Renal pelvis (tissue), 12 donors: ENCODE measurements around the gene EPB41L2. TPM values are rescaled to one million over a fixed set of nuclear protein-coding genes. Genes with fewer than 3 reads are reported as not detected.
"Not testable (repeated sequence)": the region's sequence is repeated elsewhere in the genome, so short reads cannot be mapped to it uniquely, and the experiment has no call there.

Experiments used
- DNase-seq: peaks from one replicate; pipeline ENCODE4 v3.0.0-alpha.2; 2013
- long read RNA-seq, 16 experiments: transcript quantifications; one replicate each; lab custom pipeline, GENCODE V29; 2026
- polyA plus RNA-seq, 3 donors: library from polyadenylated mRNA; unstranded; fragments of 120-200 nt; gene quantifications; one replicate each; pipeline ENCODE4 v1.2.1, GENCODE V29; 2013; ENCODE audit not compliant: insufficient read length in 3 of 3

Gene EPB41L2
- 100 to 1,000 TPM; 130 to 154 (median 144) TPM for polyA plus RNA-seq
- long read RNA-seq, donor 1, full-length matches to known transcripts = 6 of 17 reads
- long read RNA-seq, donor 1, partial matches to known transcripts = 11 of 17 reads
- long read RNA-seq, donor 1, other reads (novel, unspliced or antisense) = 0 of 17 reads
- long read RNA-seq, donor 2, full-length matches to known transcripts = 8 of 56 reads
- long read RNA-seq, donor 2, partial matches to known transcripts = 43 of 56 reads
- long read RNA-seq, donor 2, other reads (novel, unspliced or antisense) = 5 of 56 reads
- long read RNA-seq, donor 3, full-length matches to known transcripts = 8 of 28 reads
- long read RNA-seq, donor 3, partial matches to known transcripts = 20 of 28 reads
- long read RNA-seq, donor 3, other reads (novel, unspliced or antisense) = 0 of 28 reads
- long read RNA-seq, donor 4, full-length matches to known transcripts = 7 of 22 reads
- long read RNA-seq, donor 4, partial matches to known transcripts = 15 of 22 reads
- long read RNA-seq, donor 4, other reads (novel, unspliced or antisense) = 0 of 22 reads
- long read RNA-seq, donor 5, transcript EPB41L2-213 (2 exons, 424 nt) = major isoform, 5 of 11 reads
- long read RNA-seq, donor 5, partial matches to known transcripts = 5 of 11 reads
- long read RNA-seq, donor 5, other reads (novel, unspliced or antisense) = 0 of 11 reads
- long read RNA-seq, donor 6, full-length matches to known transcripts = 5 of 18 reads
- long read RNA-seq, donor 6, partial matches to known transcripts = 13 of 18 reads
- long read RNA-seq, donor 6, other reads (novel, unspliced or antisense) = 0 of 18 reads
- long read RNA-seq, donor 7, full-length matches to known transcripts = 12 of 146 reads
- long read RNA-seq, donor 7, partial matches to known transcripts = 134 of 146 reads
- long read RNA-seq, donor 7, other reads (novel, unspliced or antisense) = 0 of 146 reads
- long read RNA-seq, donor 8, full-length matches to known transcripts = 21 of 67 reads
- long read RNA-seq, donor 8, partial matches to known transcripts = 46 of 67 reads
- long read RNA-seq, donor 8, other reads (novel, unspliced or antisense) = 0 of 67 reads
- long read RNA-seq, donor 9, full-length matches to known transcripts = 15 of 54 reads
- long read RNA-seq, donor 9, partial matches to known transcripts = 39 of 54 reads
- long read RNA-seq, donor 9, other reads (novel, unspliced or antisense) = 0 of 54 reads
- long read RNA-seq, donor 10, full-length matches to known transcripts = 11 of 17 reads
- long read RNA-seq, donor 10, partial matches to known transcripts = 6 of 17 reads
- long read RNA-seq, donor 10, other reads (novel, unspliced or antisense) = 0 of 17 reads
- long read RNA-seq, donor 11, full-length matches to known transcripts = 8 of 26 reads
- long read RNA-seq, donor 11, partial matches to known transcripts = 18 of 26 reads
- long read RNA-seq, donor 11, other reads (novel, unspliced or antisense) = 0 of 26 reads
- long read RNA-seq, donor 12, full-length matches to known transcripts = 12 of 38 reads
- long read RNA-seq, donor 12, partial matches to known transcripts = 26 of 38 reads
- long read RNA-seq, donor 12, other reads (novel, unspliced or antisense) = 0 of 38 reads
- long read RNA-seq, donor 13, transcript EPB41L2-213 (2 exons, 424 nt) = major isoform, 8 of 33 reads
- long read RNA-seq, donor 13, partial matches to known transcripts = 18 of 33 reads
- long read RNA-seq, donor 13, other reads (novel, unspliced or antisense) = 0 of 33 reads
- long read RNA-seq, donor 14, full-length matches to known transcripts = 26 of 75 reads
- long read RNA-seq, donor 14, partial matches to known transcripts = 49 of 75 reads
- long read RNA-seq, donor 14, other reads (novel, unspliced or antisense) = 0 of 75 reads
- long read RNA-seq, donor 15, full-length matches to known transcripts = 12 of 32 reads
- long read RNA-seq, donor 15, partial matches to known transcripts = 20 of 32 reads
- long read RNA-seq, donor 15, other reads (novel, unspliced or antisense) = 0 of 32 reads
- long read RNA-seq, donor 16, full-length matches to known transcripts = 11 of 20 reads
- long read RNA-seq, donor 16, partial matches to known transcripts = 9 of 20 reads
- long read RNA-seq, donor 16, other reads (novel, unspliced or antisense) = 0 of 20 reads

DNA sequence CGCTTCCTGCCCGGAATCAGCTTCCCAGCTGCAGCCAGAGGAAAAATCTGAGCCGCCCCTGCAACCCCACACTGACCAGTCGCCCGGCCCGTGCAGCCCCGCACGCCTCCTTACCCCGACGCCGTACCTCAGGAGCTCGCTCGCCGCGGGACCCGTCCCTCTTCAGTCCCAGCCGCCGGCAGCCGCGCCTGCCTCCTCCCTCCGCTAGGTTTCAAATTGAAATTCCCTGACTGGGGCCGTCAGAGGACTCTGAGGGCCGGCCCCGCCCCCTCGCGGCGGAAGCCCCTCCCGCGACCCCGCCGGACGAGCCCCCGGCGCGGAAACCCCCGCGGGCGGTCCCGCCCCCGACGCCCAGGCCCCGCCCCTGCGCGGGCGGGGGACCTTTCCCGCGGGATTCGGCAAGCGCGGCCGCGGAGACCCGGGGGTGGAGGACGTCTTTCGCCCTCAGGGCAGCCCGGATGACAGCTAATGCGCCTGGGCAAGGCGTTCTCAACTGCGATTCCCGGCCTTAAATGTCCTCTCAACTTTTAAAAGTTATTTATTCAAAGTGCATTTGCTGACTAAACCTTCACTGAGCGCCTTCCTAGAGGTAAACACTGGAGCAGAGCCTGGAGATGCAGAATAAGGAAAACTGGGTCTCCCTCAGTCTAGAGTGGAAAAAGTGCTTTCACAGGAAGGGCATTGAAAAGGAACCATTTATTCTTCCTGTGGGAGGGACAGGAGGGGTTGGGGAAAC is at the start of gene EPB41L2:
Gene EPB41L2 (minus strand): TSS at position 218 of the 736 bp plus-strand sequence. CDS start 106,760 bp downstream, outside the sequence.
- peak; percentile 90 for DNase-seq

DNA sequence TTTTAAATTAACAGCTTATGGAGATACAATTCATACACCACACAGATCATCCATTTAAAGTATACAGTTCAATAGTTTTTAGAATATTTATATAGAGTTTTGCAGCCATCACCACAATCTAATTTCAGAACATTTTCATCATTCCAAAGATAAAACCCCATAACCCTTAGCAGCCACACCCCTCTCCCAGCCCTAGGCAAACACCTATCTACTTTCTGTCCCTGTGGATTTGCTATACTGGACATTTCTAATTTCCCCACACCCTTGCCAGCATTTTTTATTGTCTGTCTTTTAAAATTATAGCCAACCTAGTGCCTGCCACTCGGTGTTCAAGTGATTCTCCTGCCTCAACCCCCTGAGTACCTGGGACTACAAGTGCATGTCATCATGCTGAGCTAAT is 49.2 kb upstream of the EPB41L2 start:
- no peak for DNase-seq

- DNase-seq = no peak
Observed at GRCh38 chr6:131107151-131107550, 44.1 kb upstream of the EPB41L2 start.

GRCh38 chr6:131103901-131104300 is 40.9 kb upstream of the EPB41L2 start:
- DNase-seq = no peak

DNA sequence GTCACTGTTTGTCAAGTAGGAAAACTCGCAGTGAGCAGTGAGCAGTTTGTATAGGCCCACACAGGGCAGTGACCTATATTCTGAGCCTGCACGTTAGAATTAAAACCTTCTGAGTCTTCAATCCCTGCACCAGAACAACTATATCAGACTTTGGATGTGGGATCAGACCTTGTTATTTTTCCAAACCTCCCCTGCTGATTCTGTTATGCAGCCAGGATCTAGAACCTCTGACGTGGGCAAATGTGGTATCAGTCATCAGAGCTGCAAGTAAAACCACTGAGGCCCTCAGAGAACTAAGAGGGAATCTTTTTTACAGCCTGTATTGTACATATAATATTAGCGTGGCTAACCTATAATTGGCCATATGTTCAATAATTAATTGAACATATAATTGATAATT is 40.3 kb upstream of the EPB41L2 start:
- no peak for DNase-seq

DNA sequence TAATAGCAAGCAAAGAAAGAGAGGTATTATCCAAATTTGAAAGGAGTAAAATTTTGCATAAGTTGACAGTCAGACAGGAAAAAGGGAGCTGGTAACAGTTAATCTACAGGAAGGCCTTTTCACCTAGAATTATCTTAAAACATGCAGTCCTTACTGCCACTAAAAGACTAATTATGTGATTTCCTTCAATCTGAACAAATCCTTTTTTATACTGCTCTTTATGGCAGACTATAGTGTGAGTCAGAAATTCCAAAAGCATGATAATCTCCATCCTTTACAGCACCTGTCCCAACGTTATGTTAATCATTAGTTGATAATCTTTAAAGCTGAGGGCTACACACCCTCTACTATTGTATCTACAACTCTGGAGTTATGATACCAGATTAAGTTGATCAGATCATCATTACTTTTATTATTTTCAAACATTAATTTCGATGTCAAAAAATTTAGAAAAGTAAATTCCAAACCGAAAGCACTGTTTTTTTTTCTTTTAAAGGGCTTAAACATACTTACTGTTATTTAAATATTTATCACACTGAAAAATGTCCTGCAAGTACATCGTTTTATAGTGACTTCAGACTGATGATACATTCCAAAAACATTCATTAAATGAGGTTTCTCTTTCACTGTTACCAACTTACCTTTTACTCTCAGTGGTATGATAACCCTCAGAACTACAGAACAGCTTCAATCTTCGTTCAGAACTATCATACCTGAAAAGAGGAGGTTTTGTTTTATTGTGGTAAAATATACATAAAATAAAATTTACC is 39.1 kb upstream of the EPB41L2 start:
- no peak for DNase-seq

DNA sequence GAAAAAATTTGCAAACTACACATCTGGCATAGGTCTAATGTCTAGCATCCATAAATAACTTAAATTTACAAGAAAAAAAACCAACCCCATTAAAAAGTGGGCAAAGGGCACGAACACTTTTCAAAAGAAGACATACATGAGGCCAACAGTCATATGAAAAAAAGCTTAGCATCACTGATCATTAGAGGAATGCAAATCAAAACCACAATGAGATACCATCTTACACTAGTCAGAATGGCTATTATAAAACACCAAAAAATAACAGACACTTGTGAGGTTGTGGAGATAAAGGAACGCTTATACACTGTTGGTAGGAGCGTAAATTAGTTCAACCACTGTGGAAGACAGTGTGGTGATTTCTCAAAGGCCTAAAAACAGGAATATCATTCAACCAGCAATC is 33.7 kb upstream of the EPB41L2 start:
- no peak for DNase-seq

GRCh38 chr6:131093334-131093733 is 30.3 kb upstream of the EPB41L2 start:
- no peak for DNase-seq

- DNase-seq = not testable (repeated sequence)
Observed at GRCh38 chr6:131091944-131092343, 28.9 kb upstream of the EPB41L2 start.

GRCh38 chr6:131090339-131090738 is 27.3 kb upstream of the EPB41L2 start:
- DNase-seq = not testable (repeated sequence)

- DNase-seq = no peak
Observed at GRCh38 chr6:131084982-131085381, 21.9 kb upstream of the EPB41L2 start.

DNA sequence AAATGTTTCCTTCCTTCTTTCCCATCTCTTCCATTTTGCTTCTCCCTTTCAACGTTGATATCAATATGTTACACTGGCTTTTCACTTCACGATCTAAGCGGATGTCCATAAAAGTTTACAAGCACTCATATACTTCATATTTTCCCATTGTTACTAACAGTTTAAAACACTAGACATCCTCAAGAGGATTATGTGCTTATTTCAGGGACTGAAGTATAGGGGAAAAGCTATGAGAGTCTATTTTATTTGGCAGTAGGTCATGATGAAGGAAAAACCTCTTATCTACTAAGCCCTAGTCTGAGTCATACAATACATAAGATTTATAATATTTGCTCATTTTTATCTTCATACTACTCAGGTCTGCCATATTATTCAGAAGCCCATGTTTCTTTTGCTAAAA is 20.6 kb upstream of the EPB41L2 start:
- DNase-seq = no peak

- DNase-seq = no peak
Observed at GRCh38 chr6:131082335-131082734, 19.3 kb upstream of the EPB41L2 start.

GRCh38 chr6:131080084-131080483 is 17.0 kb upstream of the EPB41L2 start:
- no peak for DNase-seq

DNA sequence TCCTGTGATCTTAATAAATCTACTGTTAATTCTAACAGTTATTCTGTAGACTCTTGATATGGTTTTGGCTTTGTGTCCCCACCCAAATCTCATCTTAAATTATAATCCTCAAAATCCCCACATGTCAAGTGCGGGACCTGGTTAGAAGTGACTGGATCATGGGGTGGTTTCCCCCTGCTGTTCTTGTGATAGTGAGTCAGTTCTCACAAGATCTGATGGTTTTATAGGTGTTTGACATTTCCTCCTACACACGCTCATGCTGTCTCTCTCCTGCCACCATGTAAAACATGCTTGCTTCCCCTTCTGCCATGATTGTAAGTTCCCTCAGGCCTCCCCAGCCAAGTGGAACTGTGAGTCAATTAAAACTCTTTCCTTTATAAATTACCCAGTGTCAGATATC is 10.5 kb upstream of the EPB41L2 start:
- no peak for DNase-seq

DNA sequence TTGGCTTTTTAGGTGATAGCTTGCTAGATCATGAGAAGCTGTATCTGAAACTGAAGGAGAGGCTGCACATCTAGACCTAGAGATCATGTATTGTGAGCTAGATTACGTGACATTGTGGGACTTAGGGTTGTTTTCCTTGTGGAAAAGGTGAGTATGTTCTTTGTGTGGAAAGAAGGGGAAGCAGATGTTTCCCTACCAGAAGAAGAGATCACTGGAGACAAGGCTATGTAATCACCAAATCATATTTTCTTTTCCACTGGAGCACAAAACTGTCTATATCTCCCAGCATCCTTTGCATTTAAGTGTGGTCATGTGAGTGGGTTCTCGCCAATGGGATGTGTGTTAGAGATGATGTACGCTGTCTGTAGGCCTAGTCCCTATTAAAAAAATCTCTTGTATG is 7.0 kb upstream of the EPB41L2 start:
- DNase-seq = no peak

GRCh38 chr6:131068165-131068564 is 5.1 kb upstream of the EPB41L2 start:
- no peak for DNase-seq

DNA sequence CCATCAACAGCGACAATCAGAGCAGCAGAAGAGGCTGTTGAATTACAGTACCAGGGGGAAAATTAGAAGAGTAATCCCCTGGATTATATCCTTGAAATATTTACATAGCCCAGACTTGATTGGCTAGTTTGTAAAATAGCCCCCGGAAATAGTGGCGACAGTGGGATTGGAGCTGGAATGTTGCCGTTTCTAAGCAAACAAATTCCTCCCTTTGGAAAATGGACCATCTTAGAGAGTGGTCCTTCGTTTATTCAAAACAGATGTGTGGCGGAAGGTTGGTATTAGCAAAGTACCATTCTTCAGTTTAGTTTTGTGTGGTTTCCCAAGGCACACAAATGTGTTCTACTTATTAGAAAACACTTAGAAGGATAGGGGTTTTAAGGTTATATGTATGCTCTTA is 4.5 kb upstream of the EPB41L2 start:
- DNase-seq = no peak

DNA sequence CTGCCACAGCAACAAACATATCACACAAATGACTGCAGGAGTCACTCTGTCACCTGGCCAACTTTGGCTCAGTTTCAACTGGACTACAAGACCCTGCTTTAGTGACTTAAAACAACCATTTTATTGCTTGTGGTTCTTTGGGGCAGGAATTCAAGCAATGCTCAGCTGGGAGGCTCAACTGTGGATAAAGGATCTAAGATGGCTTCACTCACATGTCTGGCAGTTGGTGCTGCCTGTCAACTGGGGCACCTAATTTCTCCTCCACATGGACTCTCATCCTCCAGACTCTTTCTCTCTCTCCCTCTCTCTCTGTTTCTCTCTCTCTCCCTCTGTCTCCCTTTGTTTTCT is 2.8 kb upstream of the EPB41L2 start:
- no peak for DNase-seq
